Fibroblast of lung (primary cell): ENCODE results near the gene PNMA8C.

Experiments used
- CTCF ChIP-seq, 2 donors: IDR thresholded peaks in 1 of 2; conservative IDR thresholded peaks in 1 of 2; 1 replicate in 1 of 2; 2 replicates in 1 of 2; pipeline ENCODE4 v1.5.1; 2011 to 2012; ENCODE audit warnings: low read length in 2 of 2, control low read depth in 1 of 2, inconsistent platforms in 1 of 2, low read depth in 1 of 2, mild to moderate bottlenecking in 1 of 2
- EZH2 ChIP-seq: IDR thresholded peaks from 2 replicates; pipeline ENCODE4 v1.5.1; 2012; ENCODE audit warnings: low read length, control low read depth, mild to moderate bottlenecking; ENCODE audit errors: missing control alignments

DNA sequence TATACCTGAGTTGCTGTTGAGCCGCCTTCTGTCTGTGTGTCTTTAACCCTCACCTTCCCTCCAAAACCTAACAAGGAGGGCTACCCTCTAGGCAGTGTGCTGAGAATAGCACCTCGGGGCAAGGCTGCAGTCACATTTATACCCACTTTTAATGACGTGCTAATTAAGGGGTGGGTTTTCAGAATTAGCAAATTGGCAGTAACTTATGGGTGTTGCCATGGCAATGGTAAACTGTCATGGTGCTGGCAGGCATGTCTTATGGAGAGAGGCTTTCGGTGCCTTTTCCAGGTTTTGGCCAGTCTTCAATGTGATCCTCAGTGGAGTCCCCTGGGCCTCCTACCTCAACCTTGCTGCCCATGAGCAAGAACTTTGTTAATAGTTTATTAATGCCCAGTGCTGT lies 43.9 kb upstream of the PNMA8C start:
- TF ChIP-seq CTCF (conservative IDR thresholded peaks at IDR 0.05 in 1 of 2, IDR thresholded peaks at IDR 0.05 in 1 of 2; ENCODE audit: low read depth in 1 of 2, low read length in 2 of 2): no peak
- TF ChIP-seq EZH2: no peak
